Activated T-cell treated with anti-CD3 and anti-CD28 coated beads, Interleukin-2, amount 50 U/mL, for 48 hours (primary cell): Measurements from ENCODE around the gene TNFAIP8.
"Not testable (repeated sequence)": the region's sequence is repeated elsewhere in the genome, so short reads cannot be mapped to it uniquely, and the experiment has no call there.

Experiments
- DNase-seq, 2 experiments: peaks; one replicate each; pipeline ENCODE4 v3.0.0-alpha.2; 2020

Gene TNFAIP8

DNA sequence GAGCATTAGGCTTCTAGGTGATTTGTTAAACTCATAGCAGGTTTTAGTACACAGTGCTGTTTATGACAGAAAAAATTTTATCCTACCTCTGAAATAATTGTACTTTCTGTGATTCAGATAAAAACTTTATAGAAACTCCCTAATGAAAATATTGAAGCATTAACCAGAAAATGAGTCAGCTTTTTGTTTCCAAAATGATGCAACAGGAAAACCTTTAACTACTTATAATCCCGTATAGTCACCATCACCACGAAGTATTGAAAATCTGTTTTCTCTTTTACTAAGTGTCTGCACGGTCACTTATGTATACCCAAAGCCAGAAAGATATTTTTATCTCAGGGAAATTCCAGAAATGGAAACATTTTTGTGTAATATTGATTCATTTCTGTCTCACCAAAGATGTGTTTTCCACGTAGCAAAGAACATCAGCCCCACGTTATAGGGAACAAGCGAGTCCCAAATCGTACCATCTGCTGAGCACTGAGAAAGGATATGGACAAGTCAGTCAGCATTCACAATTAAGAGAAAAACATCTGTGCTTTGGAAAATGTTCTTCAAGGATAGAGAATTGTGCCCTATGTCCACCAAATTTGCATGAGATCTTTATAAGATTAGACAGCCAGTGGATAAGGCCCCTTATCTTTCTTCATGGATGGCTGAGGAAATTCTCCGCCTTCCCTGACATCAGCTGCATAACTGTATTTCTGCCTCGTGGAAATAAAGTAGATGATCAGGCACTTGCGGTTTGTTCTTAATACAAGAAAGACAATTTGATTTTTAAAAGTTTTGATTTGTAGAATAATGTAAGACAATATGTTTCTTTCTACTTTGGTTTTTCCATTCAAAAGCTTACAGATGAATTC is 41.9 kb downstream of the TNFAIP8 start:
- no peak for DNase-seq

GRCh38 chr5:119398727-119399466 is 43.1 kb downstream of the TNFAIP8 start:
- no peak for DNase-seq

- DNase-seq: peak in 1 of 2 experiments; percentile 47
Measured at GRCh38 chr5:119400245-119400644, 44.4 kb downstream of the TNFAIP8 start.

- DNase-seq: no peak
Measured at GRCh38 chr5:119402081-119402480, 46.3 kb downstream of the TNFAIP8 start.

GRCh38 chr5:119402555-119402954 is 46.7 kb downstream of the TNFAIP8 start:
- DNase-seq: no peak

DNA sequence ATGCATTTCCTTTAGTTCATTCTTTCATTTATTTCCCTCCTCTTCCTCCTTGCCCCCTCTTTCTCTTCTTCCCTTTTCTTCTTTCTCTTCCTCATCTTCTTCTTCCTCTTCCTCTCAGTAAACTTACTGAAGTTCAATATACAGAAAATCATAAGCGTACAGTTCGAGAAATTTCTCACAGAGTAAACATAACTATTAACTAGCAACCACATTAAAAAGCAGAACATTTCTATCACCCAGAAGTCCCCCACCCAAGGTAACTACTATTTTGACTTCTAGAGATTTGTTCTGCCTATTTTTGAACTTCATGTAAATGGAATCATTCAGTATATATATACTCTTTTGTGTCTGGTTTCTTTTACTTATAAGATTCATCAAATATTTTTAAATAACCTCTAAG is 48.2 kb downstream of the TNFAIP8 start:
- DNase-seq: no peak

- DNase-seq: no peak
Measured at GRCh38 chr5:119405419-119405818, 49.6 kb downstream of the TNFAIP8 start.

- DNase-seq: no peak
Measured at GRCh38 chr5:119406551-119407110, 50.8 kb downstream of the TNFAIP8 start.

- DNase-seq: no peak
Measured at GRCh38 chr5:119409235-119409815, 53.5 kb downstream of the TNFAIP8 start.

DNA sequence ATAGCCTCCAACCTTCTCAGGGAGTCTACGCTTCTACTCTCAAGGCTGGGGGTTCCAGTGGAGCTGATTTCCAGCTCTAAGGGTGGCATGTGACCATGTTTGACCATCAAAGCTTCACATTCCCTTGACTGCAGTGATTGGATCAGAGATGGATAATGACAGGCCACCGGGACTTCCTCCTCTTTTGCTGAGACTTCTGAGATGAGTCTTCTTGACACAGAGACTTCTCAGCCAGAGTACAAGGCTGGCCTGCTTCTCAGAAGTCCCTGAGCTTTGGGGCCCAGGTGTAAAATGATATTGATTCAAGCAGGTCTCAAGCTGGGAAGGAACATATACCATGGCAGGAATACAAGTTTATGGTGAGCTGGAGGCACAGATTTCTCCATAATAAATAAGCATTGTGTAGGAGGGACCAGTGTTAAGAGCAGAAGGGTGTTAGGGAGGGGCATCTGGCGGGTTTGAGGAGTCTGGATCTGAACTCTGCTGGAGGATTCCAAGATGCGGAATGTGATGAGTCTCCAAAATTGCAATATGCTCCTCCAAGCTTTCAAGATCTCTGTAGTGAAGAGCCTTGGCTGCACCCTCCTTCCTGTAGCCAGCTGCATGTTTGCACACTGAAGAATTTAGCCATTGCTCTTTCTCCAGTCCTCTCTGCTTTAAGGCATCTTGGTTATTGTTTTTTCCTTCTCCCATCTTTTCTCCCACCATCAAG is 54.8 kb downstream of the TNFAIP8 start:
- DNase-seq: no peak

DNA sequence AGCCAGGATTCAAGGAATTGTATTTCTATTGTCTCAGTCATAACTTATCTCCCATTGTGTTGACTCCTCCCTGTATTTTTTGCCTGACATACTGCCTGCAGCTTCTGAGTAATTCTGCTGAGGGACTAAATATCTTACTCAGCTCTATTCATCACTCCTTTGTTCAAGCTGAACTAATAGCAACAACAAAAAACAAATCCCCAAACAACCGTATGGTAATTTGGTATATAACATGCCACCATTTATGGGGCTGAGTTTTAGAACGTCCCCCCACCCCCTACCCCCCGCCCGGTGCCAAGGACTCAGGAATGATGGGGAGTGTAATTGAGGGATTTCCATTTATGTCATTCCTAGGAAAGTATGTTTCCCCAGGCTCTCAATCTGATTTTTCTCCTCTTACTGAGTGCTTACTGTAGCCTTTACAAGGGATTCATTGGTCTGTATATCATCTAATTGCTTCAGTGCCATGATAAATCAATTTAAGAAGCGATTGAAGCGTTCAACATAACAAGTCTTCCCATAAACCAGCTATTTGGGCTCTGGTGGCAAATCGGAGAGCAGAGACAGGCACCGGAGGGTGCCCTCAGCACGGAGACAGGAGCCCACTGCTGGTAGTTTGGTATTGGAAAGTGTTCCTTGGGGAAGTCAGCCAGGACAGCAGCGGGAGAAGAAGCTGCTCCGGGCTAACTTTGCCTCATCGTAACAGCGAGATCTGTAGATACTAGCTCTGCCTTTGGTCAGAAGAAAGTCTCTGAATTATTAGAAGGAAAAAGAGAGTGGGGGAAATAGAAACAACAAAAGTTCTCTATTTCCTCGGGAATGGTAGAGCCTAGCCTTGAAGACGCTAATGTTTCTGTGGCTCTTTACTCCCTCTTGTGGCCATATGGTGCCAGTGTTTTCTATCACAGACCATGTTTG is 55.8 kb downstream of the TNFAIP8 start:
- DNase-seq: peak; percentile 55 to 57

DNA sequence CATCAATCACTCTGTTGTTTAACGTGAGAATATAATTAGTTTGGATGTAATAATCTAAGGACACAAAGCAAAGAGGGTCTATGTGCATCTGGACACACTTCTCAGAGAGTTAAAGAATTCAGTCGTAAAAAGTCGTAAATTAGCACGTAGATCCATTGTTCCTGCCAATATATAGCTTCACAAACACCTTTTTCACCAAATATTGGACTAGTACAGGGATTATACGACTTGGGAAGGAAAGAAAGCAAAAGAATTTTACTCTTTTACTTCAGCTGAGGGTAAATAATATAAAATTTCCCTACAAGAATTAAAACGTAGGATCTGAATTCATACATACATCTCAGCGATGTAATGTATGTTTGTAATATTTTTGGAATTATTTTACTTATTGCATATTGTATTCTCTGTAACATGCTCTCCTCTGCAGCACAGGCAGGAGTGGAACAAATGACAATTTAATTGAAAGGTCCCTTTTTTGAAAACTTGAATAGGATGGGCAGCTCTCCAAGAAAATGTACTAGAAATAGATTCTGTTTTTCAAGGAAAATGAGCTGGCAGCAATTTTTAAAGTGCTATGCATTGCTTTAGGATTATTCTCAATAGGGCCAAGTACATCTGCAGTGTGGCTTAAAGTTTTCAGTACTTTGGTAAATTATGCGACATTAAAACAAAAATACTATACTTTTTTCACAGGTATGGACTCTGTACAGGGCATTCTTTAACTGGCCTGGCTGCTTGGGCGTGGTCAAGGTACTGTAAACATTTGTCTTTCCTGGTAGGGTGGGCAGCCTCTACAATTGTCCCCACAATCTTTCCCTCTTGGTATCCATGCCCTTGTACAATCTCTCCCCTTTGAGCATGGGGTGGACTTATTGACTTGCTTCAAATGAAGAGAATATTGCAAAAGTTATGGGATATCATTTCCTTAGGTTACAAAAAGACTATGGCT is 56.7 kb downstream of the TNFAIP8 start:
- DNase-seq: no peak

DNA sequence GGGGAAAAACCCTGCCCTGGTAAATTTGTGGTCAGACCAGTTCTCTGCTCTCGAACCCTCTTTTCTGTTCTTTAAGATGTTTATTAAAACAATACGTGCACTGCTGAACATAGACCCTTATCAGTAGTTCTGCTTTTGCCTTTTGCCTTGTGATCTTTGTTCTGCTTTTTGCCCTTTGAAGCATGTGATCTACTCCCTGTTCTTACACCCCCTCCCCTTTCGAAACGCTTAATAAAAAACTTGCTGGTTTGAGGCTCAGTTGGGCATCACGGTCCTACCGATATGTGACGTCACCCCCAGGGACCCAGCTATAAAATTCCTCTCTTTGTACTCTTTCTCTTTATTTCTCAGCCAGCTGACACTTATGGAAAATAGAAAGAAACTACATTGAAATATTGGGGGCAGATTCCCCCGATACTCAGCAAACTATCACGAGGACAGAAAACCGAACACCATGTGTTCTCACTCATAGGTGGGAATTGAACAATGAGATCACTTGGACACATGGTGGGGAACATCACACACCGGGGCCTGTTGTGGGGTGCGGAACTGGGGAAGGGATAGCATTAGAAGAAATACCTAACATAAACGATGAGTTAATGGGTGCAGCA is 58.4 kb downstream of the TNFAIP8 start:
- not testable (repeated sequence) for DNase-seq

- DNase-seq: no peak
Measured at GRCh38 chr5:119417891-119418605, 62.2 kb downstream of the TNFAIP8 start.

GRCh38 chr5:119418606-119419100 is 62.8 kb downstream of the TNFAIP8 start:
- no peak for DNase-seq

- DNase-seq: no peak
Measured at GRCh38 chr5:119420169-119420568, 64.3 kb downstream of the TNFAIP8 start.

DNA sequence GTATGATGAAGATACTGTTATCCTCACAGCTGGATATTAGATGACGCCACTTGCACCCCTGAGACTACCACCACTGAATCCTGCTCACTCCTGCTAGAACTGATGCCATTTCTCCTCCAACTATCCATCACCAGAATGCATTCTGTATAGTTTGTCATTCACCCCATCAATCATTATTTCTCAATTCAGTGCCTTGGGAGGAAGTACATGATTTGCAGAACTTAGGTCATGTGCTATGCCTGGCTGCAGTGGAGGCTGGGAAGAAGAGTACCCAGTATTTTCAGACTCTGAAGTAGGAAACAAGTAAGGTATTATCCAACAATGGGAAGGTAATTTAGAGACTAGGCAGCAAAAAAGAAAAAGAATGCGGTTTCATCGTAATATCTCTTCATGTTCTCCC is 70.2 kb downstream of the TNFAIP8 start:
- DNase-seq: no peak

DNA sequence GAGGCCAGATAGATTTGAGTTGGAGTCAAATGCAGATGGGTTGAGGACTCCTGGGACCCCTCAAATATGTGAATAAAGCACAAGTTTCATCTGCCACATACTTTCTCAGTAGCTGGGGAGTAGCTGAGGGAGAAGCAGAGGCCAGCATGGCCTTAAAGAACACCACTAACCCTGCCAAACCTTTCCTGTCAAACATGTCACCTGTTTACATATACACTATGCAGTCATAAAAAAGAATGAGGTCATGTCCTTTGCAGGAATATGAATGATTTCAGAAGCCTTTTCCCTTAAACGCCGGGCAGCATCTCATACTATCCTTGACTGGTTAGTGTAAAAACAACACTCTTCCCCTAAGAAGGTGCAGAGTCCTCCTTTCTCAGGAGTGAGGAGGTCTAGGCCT is 71.2 kb downstream of the TNFAIP8 start:
- no peak for DNase-seq

DNA sequence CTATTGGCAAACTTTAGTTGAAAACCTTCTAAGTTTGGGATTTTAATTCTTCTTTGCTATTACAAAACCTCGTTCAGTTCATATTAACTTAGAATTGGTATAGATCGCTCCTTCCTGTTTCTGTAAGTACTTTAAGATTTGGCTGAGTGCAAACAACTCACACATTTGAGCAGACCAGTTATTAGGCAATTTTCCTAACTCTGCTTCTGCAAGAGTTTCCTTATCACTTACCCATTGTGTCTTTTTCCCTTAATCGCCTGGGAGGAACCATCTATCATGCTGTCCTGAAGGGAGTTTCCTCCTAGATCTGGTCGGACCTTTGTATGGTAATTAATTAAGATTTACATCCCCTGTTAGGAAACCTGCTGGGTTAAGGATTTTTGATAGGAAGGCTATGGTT is 71.8 kb downstream of the TNFAIP8 start:
- not testable (repeated sequence) for DNase-seq
